ENCODE results near the gene MFSD6L. TPM values are rescaled to one million over a fixed set of nuclear protein-coding genes. Genes with fewer than 3 reads are reported as not detected.

Gene MFSD6L, protein sequence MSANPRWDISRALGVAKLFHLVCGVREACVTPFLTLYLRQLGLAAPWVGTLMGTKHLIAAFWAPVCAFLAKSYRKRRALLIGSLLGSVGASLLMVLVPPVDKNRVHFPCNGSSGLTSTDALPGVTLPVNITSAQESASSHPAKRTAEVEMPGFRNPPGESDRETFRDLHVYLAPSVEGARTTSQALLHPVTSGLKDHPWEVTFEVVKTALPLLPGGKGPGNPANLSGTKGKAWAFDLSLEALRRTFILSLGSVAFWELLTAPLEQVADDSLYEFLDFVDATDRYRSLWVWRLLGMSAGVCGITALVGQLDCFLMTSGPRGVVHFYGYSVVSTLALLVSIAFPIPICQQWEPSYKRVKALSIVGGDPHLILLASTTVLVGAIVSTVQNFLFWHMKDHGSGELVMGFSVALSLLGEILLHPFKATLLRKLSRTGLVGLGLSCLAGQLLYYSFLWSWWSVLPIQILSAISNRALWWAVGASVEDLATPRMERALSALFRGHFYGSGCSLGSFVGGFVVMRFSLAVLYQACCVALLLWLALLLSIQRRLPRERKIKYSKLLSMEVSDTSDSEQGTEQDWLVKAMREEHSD
- 0.95 TPM for total RNA-seq
- long read RNA-seq, partial matches to known transcripts, result 0 of 2 reads
- long read RNA-seq, other reads (novel, unspliced or antisense), result 0 of 2 reads

GRCh38 chr17:8798846-8799569, at the start of gene MFSD6L:
MFSD6L (minus strand) TSS chr17:8799365; CDS start chr17:8799120, 245 bp downstream.
- Histone ChIP-seq H3K4me3 (peak within 1 kb of the TSS; percentile 23), H3K4me1 (no peaks in the 10 kb centered on the region), H3K9me3 (no peaks in the 10 kb centered on the region), H3K36me3 (no peaks in the 10 kb centered on the region), H3K27me3 (ENCODE audit: low read depth) (peaks cover 19% of the 10 kb centered on the region), H3K27ac (no peak within 1 kb of the TSS)
- ATAC-seq (peak; percentile 90 to 94), DNase-seq (peak; percentile 69)
- TF ChIP-seq CTCF (IDR thresholded peaks at IDR 0.05), result no peak
- intact Hi-C loops (cut with DNase I), result no loop called here

- Histone ChIP-seq H3K4me1 (no peaks in the 10 kb centered on the region), H3K36me3 (no peaks in the 10 kb centered on the region), H3K4me3 (no peak overlapping the region), H3K27ac (no peak overlapping the region), H3K27me3 (ENCODE audit: low read depth) (no peaks in the 10 kb centered on the region), H3K9me3 (no peaks in the 10 kb centered on the region)
- intact Hi-C loops (cut with DNase I), result no loop called here
- no peak for ATAC-seq
- DNase-seq, result no peak
- TF ChIP-seq CTCF (IDR thresholded peaks at IDR 0.05), result no peak
Measured at GRCh38 chr17:8847891-8848290, 48.7 kb upstream of the MFSD6L start.

DNA sequence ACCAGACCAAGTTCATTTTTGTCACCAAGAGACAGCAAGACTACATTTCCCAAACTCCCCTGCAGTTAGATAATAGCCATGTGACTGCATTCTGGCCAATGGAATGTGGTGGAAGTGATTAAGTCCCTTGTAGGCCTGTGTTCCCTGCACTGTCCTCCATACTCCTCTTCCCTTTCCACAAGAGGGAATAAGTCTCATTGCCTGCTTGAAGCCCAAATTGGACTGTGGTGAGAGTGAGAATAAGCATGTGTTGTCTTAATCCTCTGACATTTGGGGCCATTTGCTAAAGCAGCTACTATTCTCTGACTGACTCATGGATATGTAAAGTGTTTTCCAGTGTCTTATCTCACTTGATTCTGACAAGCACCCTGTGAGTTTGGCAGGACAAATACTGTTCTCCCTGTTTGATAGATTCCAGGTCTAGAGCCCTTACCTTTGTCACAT, 47.6 kb upstream of the MFSD6L start:
- no peak for TF ChIP-seq CTCF (IDR thresholded peaks at IDR 0.05)
- Histone ChIP-seq H3K36me3 (no peaks in the 10 kb centered on the region), H3K9me3 (no peaks in the 10 kb centered on the region), H3K27ac (no peak overlapping the region), H3K4me1 (no peaks in the 10 kb centered on the region), H3K27me3 (ENCODE audit: low read depth) (no peaks in the 10 kb centered on the region), H3K4me3 (no peak overlapping the region)
- intact Hi-C loops (cut with DNase I), result no loop called here
- DNase-seq (no peak), ATAC-seq (peak; percentile 77 to 80)

- ATAC-seq (no peak), DNase-seq (no peak)
- Histone ChIP-seq H3K4me1 (no peaks in the 10 kb centered on the region), H3K27ac (no peak overlapping the region), H3K27me3 (ENCODE audit: low read depth) (no peaks in the 10 kb centered on the region), H3K9me3 (no peaks in the 10 kb centered on the region), H3K4me3 (no peak overlapping the region), H3K36me3 (no peaks in the 10 kb centered on the region)
- TF ChIP-seq CTCF (IDR thresholded peaks at IDR 0.05), result no peak
- intact Hi-C loops (cut with DNase I), result no loop called here
Measured at GRCh38 chr17:8844229-8845218, 45.4 kb upstream of the MFSD6L start.

Data from lower lobe of right lung (tissue), 2 donors.